Hematopoietic multipotent progenitor cell treated with erythropoietin and hydrocortisone succinate and interleukin-3 and kit ligand, for 15 days (in vitro differentiated cells): ENCODE measurements around the gene MYH4.

ENCODE experiments used
- DNase-seq: peaks from one replicate; pipeline ENCODE4 v3.0.0-alpha.2; 2015; ENCODE audit warnings: low spot score

The MYH4 gene

DNA sequence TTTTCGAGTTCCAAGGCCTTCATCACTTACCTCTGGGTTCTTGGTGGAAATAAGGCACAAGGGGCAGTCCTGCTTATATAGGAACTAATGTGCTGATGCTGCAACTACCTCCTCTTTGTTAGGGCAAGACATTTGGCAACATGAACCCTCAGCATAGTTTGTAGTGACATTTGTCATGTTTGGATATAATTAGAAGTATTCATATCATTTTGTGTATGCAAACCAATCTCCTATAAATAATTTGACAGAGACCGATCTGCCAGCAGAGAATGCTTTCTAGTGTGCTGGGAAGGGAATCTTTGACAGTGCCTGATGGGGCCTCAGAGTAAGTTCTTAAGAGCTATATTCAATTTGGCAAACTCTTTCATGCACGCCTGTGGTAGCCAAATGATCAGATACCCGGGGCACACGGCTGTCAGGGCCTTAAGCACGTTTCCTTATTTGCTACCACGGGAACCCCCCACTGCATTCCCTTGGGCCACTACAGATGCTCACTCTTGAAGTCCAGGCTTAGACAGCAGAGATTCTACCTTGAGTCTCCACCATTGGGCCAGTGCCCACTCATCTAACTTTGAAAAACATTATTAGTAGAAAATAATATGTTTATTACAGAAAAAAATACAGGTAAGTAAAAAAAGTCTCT lies 47.3 kb downstream of the MYH4 start, which contains the start of gene MYH8:
Gene MYH8, minus strand, starts transcription at position 51 of the 643 bp plus-strand sequence. CDS start 1,723 bp downstream, outside the sequence.
- DNase-seq = no peak

DNA sequence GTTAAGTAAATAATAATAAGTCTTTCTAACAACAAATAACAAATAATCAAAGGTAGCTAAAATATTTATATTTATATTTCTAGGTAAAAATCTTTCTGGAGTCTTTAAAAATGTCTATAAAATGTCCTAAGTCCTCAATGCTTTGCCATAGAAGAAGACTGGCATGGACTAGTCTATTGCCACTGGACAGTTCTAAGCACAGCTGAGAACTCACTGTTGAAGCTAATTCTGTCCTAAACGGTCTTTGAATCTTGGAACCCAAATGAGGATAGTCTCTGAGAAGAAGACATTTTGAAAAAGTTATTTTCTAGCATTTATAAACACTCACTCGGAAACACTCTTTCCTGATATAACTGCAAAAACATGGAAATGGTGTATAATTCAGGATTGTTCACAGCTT lies 48.1 kb downstream of the MYH4 start:
- DNase-seq = no peak

DNA sequence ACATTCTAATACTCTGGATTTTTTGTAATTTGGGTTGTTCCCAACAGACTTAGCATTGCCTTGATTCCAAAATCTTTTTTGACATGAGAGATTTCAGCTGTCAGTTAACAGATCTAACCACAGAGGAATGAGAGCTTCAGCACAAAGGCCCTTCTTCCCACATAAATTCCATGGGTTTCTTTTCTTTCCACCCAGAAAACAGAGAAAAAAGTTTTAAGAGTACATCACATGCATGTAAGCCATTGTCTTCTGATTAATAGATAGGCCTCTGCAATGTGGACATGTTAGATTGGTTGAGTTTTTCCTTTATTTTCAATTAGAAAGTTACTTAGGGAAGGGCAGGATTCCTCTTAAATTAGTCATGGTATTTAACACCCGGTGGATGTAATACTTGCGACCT lies 48.5 kb downstream of the MYH4 start:
- DNase-seq = no peak

DNA sequence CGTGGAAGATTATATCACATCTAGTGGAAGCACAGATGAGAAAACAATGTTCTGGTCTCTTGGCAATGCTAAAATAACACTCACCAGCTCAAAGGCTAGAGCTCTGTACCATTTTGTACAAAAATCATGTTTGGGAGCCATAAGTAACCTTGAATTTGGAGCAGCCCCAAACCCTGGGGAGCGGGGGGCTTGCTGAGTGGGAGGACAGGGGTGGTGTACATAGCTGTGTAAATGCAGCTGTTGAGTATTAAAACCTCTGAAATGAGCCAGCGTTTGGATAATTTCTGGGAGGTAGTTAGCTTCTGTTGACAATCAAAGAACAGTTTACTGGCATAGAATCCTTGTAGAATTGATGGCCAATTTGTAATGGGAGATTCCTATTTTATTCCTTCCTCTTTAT lies 51.9 kb downstream of the MYH4 start:
- DNase-seq = no peak

DNA sequence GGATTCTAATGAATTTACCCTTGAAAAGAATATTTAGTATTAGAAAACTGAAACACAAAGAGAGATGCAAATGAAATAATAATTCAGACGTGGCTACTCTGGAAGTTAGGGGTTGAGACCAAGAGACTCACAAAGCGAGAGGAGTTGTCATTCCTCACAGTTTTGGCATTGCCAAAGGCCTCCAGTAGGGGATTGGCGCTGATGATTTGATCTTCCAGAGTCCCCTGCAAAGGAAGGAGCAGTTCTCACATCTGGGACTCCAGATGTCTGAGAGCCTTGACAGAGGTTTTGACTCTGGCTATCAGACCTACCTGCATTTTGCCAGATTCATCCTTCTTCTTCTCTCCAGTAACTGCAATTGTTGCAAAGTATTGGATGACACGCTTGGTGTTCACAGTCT lies 54.2 kb downstream of the MYH4 start:
- no peak for DNase-seq

DNA sequence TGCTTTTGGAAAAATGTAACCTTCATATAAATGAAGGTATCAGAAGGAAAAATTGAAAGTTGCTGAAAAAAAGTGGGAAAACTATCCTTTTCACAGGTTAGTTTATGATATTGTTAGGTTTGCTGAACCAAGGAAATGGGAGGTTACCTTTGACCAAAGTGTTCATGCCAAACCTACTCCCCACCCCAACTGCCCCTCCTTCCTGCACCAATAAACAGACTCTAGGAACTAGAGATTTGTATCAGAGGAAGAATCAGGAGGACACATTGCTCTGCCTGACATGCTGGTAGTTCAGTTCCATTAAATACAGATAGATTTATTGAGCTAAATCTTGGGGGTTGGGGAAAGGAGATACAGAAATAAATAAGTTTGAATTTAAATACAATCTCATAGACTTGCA lies 65.8 kb downstream of the MYH4 start:
- no peak for DNase-seq

DNA sequence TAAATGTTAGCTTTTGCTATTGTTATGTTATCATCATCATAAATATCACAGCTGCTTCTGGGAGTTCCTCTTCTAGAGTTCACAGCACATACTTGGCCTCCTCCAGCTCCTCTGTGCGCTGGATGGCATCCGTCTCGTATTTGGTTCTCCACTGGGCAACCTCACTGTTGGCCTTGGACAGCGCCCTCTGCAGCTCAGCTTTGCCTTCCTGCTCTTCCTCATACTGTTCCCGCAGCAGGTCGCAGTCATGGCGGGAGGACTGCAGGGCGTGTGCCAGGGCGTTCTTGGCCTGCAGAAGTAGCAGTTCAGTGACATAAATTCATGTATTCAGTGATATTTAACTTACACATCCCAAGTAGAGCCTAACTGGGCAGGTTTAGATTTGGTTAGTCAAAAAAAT lies 71.0 kb downstream of the MYH4 start:
- DNase-seq = no peak

DNA sequence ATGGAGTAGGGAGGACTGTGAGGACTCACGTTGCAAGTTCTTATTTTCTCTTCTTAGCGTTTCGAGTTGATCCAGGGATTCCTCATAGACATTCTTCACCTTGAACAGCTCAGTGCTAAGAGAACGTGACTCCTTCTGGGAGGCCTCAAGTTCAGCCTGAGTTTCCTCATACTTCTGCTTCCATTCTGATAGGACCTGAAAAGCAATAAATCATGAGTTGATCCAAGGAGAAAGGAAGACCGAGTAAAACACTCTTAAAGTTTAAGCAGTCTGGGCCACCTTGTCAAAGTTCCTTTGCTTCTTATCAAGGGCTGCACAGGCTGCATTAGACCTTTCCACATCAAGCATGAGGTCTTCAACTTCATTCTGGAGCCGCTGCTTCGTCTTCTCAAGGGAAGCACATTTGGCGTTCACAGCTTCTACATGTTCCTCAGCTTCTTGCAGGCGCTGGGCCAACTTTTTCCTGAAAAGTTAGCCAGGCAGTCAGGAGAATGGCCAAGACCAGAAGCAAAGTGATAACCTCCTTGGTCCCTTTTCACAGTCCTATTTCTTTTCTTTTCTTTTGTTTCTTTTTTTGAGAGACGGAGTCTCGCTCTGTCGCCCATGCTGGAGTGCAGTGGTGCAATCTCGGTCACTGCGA lies 72.7 kb downstream of the MYH4 start:
- DNase-seq = no peak

DNA sequence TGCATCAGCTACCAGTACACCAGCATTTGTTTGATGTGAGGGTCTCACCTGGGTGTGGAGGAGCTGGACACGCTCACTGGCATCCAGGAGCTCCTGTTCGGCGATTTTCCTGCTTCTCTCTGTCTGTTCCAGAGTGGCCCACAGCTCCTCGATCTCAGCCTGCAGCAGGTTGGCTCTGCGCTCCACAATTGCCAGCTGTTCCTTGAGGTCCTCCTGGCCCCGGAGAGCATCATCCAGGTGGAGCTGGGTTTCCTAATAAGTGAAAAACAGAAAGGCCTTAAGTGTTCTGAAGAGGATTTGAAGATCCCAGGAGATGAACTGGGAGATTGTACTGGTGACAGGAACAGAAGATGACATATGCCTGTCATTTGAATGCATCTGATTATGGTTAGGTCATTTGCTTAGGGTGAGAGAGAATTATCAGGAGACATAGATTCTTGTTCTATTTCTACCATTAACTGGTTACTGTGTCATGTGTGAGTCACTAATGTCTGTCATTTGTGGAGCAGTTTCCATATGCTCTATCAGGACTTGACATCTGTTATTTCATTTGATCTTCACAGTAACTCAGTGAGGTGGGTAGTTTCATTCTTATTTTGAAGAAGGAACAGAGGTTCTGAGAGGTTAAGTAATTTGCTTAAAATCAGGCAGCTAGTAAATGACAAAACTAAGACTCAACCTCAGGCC lies 75.0 kb downstream of the MYH4 start:
- DNase-seq = no peak
